HL-60 (cell line): Measurements from ENCODE around the gene OSBPL10.

Experiments
- CTCF ChIP-seq: IDR thresholded peaks from one replicate; pipeline ENCODE4 v1.5.1; 2011; ENCODE audit warnings: low read length, control low read depth, inconsistent platforms; ENCODE audit not compliant: insufficient read depth
- GABPA ChIP-seq: IDR thresholded peaks from 2 replicates; pipeline ENCODE4 v1.6.1; 2012; ENCODE audit warnings: low read depth
- POLR2AphosphoS5 ChIP-seq: IDR thresholded peaks from 2 replicates; pipeline ENCODE4 v1.6.1; 2012; ENCODE audit warnings: low read depth
- REST ChIP-seq: IDR thresholded peaks from 2 replicates; pipeline ENCODE4 v1.6.1; 2012; ENCODE audit warnings: low read depth; ENCODE audit not compliant: insufficient replicate concordance
- SPI1 ChIP-seq: IDR thresholded peaks from 2 replicates; pipeline ENCODE4 v1.6.1; 2012; ENCODE audit warnings: low read depth, mild to moderate bottlenecking, borderline replicate concordance

GRCh38 chr3:31614162-31614921, 366.7 kb downstream of the OSBPL10 start:
- no peak for TF ChIP-seq CTCF
- no peak for TF ChIP-seq GABPA
- TF ChIP-seq POLR2AphosphoS5 = no peak
- TF ChIP-seq SPI1 = no peak
- no peak for TF ChIP-seq REST
